Esophagus muscularis mucosa (tissue), 3 donors: Measurements from ENCODE around the gene ZNF45.
"Not testable (repeated sequence)": the region's sequence is repeated elsewhere in the genome, so short reads cannot be mapped to it uniquely, and the experiment has no call there.

Experiments
- POLR2AphosphoS5 ChIP-seq, 2 donors: sonication (generic); formaldehyde crosslinking; IDR thresholded peaks; one replicate each; pipeline ENCODE4 v1.6.1; 2017; ENCODE audit warnings: antibody characterized with exemption in 2 of 2
- TF ChIP-seq, protein P1 (sequence below), 3 experiments: fragments of 200-600 bp in 2 of 3; fragments of 450-650 bp in 1 of 3; sonication (generic) in 2 of 3; IDR thresholded peaks; one replicate each; pipeline ENCODE4 v1.5.1; 2017 to 2019; ENCODE audit warnings: antibody characterized with exemption in 3 of 3, mild to moderate bottlenecking in 2 of 3, moderate library complexity in 1 of 3

- TF ChIP-seq, protein P1, sequence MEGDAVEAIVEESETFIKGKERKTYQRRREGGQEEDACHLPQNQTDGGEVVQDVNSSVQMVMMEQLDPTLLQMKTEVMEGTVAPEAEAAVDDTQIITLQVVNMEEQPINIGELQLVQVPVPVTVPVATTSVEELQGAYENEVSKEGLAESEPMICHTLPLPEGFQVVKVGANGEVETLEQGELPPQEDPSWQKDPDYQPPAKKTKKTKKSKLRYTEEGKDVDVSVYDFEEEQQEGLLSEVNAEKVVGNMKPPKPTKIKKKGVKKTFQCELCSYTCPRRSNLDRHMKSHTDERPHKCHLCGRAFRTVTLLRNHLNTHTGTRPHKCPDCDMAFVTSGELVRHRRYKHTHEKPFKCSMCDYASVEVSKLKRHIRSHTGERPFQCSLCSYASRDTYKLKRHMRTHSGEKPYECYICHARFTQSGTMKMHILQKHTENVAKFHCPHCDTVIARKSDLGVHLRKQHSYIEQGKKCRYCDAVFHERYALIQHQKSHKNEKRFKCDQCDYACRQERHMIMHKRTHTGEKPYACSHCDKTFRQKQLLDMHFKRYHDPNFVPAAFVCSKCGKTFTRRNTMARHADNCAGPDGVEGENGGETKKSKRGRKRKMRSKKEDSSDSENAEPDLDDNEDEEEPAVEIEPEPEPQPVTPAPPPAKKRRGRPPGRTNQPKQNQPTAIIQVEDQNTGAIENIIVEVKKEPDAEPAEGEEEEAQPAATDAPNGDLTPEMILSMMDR (IDR thresholded peaks at IDR 0.05), result not testable (repeated sequence)
- not testable (repeated sequence) for TF ChIP-seq POLR2AphosphoS5 (IDR thresholded peaks at IDR 0.05)
Measured at GRCh38 chr19:43947412-43947811, 12.3 kb upstream of the ZNF45 start.
